Neural cell (in vitro differentiated cells): ENCODE measurements around the gene BNIPL.

Experiments
- POLR2AphosphoS5 ChIP-seq: IDR thresholded peaks from 2 replicates; pipeline ENCODE4 v1.6.1; 2012
- RAD21 ChIP-seq: fragments of 450-650 bp; conservative IDR thresholded peaks from 2 replicates; pipeline ENCODE4 v1.6.1; 2014; ENCODE audit warnings: antibody characterized with exemption, mild to moderate bottlenecking, moderate library complexity
- TF ChIP-seq, protein P1 (sequence below): fragments of 450-650 bp; IDR thresholded peaks from 2 replicates; pipeline ENCODE4 v1.5.1; 2014; ENCODE audit warnings: antibody characterized with exemption, mild to moderate bottlenecking, moderate library complexity; ENCODE audit not compliant: poor library complexity, severe bottlenecking

DNA sequence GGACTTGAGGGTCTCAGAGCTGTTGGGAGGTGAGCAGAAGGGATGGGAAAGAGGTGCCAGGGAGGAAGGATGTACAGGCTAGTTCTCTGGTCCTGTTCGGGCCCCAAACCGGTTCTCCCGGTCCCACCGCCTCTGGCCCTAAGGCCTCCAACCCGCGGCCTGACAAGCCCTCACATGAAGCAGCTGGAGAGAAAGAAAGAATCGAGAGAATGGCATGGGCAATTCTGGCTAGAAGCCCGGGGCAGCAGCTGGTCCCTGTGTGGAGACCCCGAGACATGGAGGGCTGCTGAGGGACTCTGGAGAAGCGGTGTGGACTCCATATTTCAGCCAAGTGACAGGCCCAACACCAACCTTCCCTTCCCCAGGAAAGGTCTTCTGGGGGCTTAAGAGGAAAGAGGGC is 22.3 kb downstream of the BNIPL start:
- TF ChIP-seq, protein P1, sequence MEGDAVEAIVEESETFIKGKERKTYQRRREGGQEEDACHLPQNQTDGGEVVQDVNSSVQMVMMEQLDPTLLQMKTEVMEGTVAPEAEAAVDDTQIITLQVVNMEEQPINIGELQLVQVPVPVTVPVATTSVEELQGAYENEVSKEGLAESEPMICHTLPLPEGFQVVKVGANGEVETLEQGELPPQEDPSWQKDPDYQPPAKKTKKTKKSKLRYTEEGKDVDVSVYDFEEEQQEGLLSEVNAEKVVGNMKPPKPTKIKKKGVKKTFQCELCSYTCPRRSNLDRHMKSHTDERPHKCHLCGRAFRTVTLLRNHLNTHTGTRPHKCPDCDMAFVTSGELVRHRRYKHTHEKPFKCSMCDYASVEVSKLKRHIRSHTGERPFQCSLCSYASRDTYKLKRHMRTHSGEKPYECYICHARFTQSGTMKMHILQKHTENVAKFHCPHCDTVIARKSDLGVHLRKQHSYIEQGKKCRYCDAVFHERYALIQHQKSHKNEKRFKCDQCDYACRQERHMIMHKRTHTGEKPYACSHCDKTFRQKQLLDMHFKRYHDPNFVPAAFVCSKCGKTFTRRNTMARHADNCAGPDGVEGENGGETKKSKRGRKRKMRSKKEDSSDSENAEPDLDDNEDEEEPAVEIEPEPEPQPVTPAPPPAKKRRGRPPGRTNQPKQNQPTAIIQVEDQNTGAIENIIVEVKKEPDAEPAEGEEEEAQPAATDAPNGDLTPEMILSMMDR, result no peak
- TF ChIP-seq RAD21, result no peak
- no peak for TF ChIP-seq POLR2AphosphoS5
